ENCODE data around the gene HMG20B.

Gene HMG20B

DNA sequence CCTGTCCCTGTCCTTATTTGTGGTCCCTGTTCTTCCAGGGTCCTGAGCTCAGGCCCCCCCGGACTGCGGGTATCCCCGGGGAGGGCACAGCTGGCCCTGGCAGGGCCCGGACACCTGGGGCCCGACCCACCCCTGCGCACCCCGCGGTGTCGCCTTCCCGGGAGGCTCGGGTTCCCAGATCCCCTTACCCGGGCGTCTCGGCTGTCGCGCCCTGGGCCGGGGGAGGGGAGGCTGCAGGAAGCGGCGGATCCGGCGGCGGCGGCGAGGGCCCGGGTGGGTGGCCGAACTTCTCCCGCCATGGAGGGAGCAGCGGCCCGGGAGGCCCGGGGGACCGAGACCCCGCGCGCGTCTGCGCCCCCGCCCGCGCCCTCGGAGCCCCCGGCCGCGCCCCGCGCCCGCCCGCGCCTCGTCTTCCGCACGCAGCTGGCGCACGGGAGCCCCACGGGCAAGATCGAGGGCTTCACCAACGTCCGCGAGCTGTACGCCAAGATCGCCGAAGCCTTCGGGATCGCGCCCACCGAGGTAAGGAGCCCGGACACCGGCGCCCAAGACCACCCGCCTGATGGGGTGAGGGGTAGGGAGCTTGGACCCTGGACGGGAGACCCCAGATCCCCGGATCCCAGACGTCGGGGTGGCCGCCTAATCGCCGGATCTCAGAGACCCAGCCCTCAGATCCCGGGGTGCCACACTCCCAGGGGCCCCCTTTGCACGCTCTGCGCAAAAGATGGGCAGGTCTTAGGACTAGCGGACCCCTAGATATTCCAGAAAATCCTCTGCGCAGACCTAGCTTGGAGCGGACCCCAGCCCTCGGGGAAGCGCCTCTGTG, 12.8 kb downstream of the HMG20B start, which contains the start of gene GIPC3:
GIPC3 (plus strand) TSS at position 178 of the 826 bp plus-strand sequence; CDS start at position 298, 120 bp downstream.
- DNase-seq, result no peak

GRCh38 chr19:3586127-3586626, 13.4 kb downstream of the HMG20B start:
- DNase-seq, result peak; percentile 33 to 35

- DNase-seq, result no peak
These were observed 14.1 kb downstream of the HMG20B start for GRCh38 chr19:3586707-3587346.

DNA sequence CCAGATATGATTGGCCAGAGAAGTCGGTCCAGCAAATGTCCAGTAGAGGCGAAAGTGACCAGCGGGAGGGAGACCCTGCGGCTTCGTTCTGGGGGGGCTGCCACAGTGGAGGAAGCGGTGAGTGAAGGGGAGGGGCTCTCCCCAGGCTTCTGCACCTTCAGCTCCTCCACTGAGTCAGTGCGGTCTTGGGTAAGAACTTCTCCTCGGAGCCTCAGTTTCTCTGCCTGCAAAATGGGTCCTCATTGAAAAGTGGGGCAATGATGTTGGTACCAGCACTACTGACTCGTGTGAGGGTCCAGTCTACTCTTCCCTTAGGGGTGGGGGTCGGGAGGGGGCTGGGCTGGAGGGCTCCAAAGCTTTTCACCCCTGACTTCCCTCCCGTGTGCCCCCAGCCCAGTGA, 16.7 kb downstream of the HMG20B start:
- no peak for DNase-seq

DNA sequence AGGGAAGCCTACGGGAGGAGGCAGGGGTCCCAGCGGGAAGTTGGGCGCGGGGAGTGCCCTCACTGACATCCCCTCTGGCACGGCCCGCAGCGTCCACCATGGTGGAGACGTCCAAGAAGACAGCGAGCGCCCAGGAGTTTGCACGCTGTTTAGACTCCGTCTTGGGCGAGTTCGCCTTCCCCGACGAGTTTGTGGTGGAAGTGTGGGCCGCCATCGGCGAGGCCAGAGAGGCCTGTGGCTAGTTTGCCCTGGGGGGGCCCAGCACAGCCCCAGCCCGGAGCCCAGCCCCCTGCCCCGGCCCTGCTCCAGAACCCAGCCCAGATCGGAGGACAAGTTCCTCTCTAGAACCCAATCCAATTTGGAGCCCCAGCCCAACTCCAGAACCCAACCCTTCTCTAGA, 17.2 kb downstream of the HMG20B start:
- DNase-seq, result no peak

GRCh38 chr19:3590991-3591659, 18.4 kb downstream of the HMG20B start:
- DNase-seq, result no peak

DNA sequence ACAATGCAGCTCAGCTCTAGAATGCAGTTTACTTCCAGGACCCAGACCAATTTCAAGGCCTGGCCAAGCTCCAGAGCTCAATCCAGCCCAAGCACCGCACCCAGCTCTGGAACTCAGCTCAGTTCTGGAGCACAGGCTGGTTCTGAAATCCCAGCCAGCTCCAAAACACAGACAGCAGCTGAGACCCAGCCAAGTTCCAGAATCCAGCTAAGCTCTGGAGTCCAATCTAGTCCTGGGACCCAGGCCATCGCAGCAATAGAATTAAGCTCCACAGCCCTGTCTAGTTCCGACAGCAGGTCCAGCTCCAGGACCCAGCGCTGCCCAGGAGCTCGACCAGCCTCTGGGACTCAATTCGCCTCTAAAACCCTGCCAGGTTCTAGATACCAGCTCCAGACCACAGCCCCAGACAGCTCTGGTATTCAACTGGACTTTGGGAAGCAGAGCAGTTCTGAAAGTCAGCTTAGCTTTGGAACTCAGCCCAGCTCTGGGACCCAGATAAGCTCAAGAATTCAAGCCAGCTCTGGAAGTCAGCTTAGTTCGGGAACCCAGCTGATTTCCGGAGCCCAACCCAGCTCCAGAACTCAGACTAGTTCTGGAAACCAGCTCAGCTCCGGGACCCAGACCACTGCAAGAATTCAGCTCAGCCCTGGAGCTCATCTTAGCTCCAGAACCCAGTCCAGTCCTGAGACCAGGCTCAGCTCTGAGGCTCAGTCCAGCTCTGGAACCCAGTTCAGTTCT, 19.3 kb downstream of the HMG20B start:
- no peak for DNase-seq

- no peak for DNase-seq
These were observed 20.4 kb downstream of the HMG20B start for GRCh38 chr19:3593156-3593555.

DNA sequence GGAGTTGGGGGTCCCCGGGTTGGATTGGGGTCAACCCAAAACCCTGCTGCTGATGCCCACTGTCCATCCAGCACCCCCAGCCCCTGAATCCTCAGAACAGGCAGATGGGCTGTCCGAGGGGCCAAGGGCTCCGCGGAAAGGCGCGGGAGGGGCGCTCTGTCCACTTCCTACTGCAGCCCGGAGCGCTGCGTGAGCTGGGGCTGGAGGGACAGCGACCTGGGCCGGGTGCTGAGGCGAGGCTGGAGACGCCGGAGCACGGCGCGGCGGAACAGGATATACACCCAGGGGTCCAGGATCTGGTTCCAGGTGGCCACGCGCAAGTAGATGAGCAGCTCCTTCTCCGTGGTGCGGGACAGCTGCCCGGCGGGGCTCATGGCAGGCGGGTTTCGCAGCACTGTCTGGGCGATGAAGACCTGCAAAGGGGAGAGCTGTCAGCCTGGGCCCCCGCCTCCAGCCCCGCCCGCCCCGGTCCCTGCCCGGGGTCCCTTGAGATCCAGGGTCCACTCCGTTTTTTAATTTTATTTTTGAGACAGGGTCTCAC, 22.8 kb downstream of the HMG20B start:
- no peak for DNase-seq

GRCh38 chr19:3599776-3600187, 27.0 kb downstream of the HMG20B start:
- DNase-seq, result no peak

GRCh38 chr19:3601021-3601420, 28.3 kb downstream of the HMG20B start:
- DNase-seq, result no peak

DNA sequence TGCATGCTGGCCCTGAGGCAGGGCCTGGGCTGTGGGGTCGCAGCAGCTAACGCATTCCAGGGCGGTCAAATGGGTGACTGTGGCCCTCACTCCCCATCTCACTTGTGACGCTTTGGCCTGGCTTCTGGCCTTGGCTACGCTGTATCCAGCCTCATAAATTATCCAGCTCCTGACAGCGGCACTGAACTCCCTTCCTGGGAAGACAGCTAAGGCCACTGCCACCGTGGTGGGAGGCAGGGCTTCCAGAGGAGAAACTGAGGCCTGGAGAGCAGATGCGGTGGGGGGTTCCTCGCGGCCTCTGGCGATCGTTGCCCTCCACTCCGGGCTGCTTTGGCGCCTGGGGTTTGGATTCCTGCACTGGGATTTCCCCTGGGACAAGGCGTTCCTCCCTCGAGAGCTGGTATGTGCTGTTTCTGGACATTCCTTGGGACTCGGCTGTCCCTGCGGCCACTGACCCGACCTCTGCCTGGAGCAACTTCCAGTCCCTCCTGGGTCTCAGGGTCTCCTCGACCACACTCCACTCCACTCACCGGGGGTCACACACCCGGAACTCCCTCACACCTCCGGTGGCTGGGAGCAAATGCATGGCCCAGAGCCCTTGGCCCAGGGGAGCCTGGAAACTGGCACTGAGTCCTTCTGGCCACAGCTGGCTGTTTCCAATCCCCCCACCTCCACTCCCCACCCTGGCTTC, 30.5 kb downstream of the HMG20B start:
- no peak for DNase-seq

GRCh38 chr19:3604227-3604986, 31.7 kb downstream of the HMG20B start:
- no peak for DNase-seq

- peak; percentile 27 to 42 for DNase-seq
These were observed 32.2 kb downstream of the HMG20B start for GRCh38 chr19:3604987-3605343.

DNA sequence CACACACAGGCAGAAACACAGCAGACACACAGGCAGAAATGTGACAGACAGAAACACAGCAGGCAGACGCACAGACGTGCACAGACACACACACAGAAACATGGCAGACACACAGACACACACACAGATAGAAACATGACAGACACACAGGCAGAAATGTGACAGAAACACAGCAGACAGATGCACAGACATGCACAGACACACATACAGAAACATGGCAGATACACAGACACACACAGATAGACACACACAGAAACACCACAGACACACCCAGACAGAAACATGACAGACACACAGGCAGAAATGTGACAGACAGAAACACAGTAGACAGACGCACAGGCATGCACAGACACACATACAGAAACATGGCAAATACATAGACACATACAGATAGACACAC, 32.6 kb downstream of the HMG20B start:
- DNase-seq, result no peak

GRCh38 chr19:3605770-3606169, 33.0 kb downstream of the HMG20B start:
- DNase-seq, result no peak

DNA sequence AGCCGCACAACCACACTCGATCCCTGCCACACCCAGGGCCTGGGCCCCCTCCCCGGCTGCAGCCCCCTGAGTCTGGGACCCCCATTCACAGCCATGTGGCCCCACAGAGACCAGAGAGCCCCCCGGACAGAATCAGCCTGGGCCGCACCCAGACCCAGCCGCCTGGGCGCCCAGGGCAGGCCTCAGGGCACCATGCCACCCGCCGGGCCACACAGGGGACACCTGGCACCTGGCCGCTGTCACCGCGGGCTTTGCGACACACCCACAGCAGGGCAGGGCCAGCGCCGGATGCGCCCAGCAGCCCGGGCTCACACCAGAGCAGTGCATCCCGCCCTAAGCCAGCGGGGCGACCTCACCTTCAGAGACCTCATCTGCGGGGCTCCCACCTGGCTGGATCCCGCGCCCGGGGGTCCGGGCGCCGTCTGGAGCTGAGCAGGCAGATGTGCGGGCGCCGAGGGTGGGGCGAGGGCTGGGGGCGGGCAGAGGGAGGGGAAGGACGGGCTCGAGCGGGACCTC, 33.5 kb downstream of the HMG20B start:
- DNase-seq, result peak; percentile 20 to 28

- peak; percentile 46 to 68 for DNase-seq
These were observed 34.0 kb downstream of the HMG20B start, which contains the start of gene TBXA2R for GRCh38 chr19:3606690-3607289. TSS of gene TBXA2R (minus strand) at chr19:3606875. CDS start at chr19:3600634, 6,241 bp downstream.

DNA sequence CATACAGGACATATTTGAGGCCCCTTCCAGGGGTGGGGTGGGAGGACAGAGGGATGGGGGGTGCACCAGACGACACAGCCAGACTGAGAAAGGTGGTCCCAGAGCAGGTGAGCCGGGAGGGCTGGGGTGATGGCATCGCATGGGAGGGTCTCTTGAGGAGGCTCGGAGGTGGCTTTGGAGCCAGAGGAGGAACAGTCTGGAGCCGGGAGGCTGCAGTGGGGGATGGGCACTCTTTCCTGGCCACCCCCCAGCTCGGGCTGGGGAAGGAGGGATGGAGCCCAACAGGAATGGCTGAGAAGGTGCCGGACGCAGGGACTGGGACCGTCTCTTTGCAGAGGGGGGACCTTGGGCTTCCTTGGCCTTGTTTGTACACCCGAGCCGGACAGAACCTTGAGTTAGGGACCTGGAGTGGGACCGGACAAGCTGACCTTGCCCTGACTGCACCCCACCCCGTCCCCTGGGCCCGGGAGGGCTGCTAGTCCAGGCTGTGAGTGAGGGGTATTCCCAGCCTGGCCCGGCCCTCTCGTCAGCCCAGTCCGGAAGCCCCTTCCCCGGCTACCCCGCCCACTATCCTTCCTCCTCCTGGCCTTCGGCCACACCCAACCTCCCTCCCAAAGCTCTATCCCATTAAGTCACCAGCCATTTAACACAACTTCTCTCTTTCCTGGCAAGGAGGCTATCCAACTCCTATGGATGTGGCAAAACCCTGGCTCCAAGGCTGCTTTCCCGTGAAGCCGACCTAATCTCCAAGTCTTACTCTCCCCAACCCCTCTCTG, 34.7 kb downstream of the HMG20B start:
- no peak for DNase-seq
